Fibroblast of lung (primary cell): ENCODE results near the gene GATC. TPM values are rescaled to one million over a fixed set of nuclear protein-coding genes. Genes with fewer than 3 reads are reported as not detected.

Experiments used
- DNase-seq, 2 donors: peaks; one replicate each; pipeline versions ENCODE4 v3.0.0 to v3.0.0-alpha.2; 2010; ENCODE audit warnings: low read depth in 2 of 2
- H2AFZ ChIP-seq: 2 replicates; pipeline ENCODE4 v1.5.1; 2012; ENCODE audit warnings: low read length, control low read depth, inconsistent platforms
- H3K27ac ChIP-seq: 2 replicates; pipeline ENCODE4 v1.5.1; 2011; ENCODE audit warnings: low read length, control low read depth; ENCODE audit not compliant: insufficient read depth
- H3K27me3 ChIP-seq: 2 replicates; pipeline ENCODE4 v1.5.1; 2011; ENCODE audit warnings: mild to moderate bottlenecking, low read length; ENCODE audit not compliant: control insufficient read depth, insufficient read depth
- H3K36me3 ChIP-seq: 2 replicates; pipeline ENCODE4 v1.5.1; 2011; ENCODE audit warnings: low read length; ENCODE audit not compliant: control insufficient read depth, insufficient read depth
- H3K4me1 ChIP-seq: 2 replicates; pipeline ENCODE4 v1.5.1; 2011; ENCODE audit warnings: low read length; ENCODE audit not compliant: control insufficient read depth, insufficient read depth; ENCODE audit errors: extremely low read depth
- H3K4me2 ChIP-seq: 2 replicates; pipeline ENCODE4 v1.5.1; 2011; ENCODE audit warnings: low read length, control low read depth; ENCODE audit not compliant: insufficient read depth; ENCODE audit errors: extremely low read depth
- H3K4me3 ChIP-seq, 4 experiments: fragments of 200-600 bp in 1 of 4; sonication (generic) in 1 of 4; replicated peaks in 1 of 4; 2 replicates each; pipeline ENCODE4 v1.5.1; 2011 to 2016; ENCODE audit warnings: low read length in 4 of 4, low read depth in 3 of 4, mild to moderate bottlenecking in 3 of 4, control low read depth in 2 of 4, inconsistent platforms in 1 of 4, mixed read lengths in 1 of 4; ENCODE audit not compliant: insufficient read depth in 1 of 4; ENCODE audit errors: control extremely low read depth in 1 of 4
- H3K79me2 ChIP-seq: 2 replicates; pipeline ENCODE4 v1.5.1; 2012; ENCODE audit warnings: mild to moderate bottlenecking, low read length, inconsistent platforms; ENCODE audit not compliant: control insufficient read depth, insufficient read depth
- H3K9ac ChIP-seq: 2 replicates; pipeline ENCODE4 v1.5.1; 2011; ENCODE audit warnings: mild to moderate bottlenecking, low read length, control low read depth; ENCODE audit not compliant: insufficient read depth
- H3K9me3 ChIP-seq: 2 replicates; pipeline ENCODE4 v1.5.1; 2012; ENCODE audit warnings: low read depth, low read length; ENCODE audit not compliant: control insufficient read depth, insufficient read depth
- H4K20me1 ChIP-seq: 2 replicates; pipeline ENCODE4 v1.5.1; 2011; ENCODE audit warnings: low read length; ENCODE audit not compliant: control insufficient read depth, insufficient read depth; ENCODE audit errors: extremely low read depth
- EZH2 ChIP-seq: IDR thresholded peaks from 2 replicates; pipeline ENCODE4 v1.5.1; 2012; ENCODE audit warnings: low read length, control low read depth, mild to moderate bottlenecking; ENCODE audit errors: missing control alignments
- polyA plus RNA-seq, 2 donors: library from polyadenylated mRNA; depleted of rRNA in 1 of 2; stranded (reverse) in 1 of 2; unstranded in 1 of 2; fragments of >200 nt; gene quantifications; 2 replicates each; pipeline ENCODE4 v1.2.1, GENCODE V29; 2011 to 2012; ENCODE audit warnings: missing spikeins in 1 of 2
- total RNA-seq: library from RNA; depleted of rRNA; stranded (reverse); fragments of >200 nt; gene quantifications from 2 replicates; pipeline ENCODE4 v1.2.1, GENCODE V29; 2014
- TF ChIP-seq, protein P1 (sequence below), 2 donors: IDR thresholded peaks in 1 of 2; conservative IDR thresholded peaks in 1 of 2; 1 replicate in 1 of 2; 2 replicates in 1 of 2; pipeline ENCODE4 v1.5.1; 2011 to 2012; ENCODE audit warnings: low read length in 2 of 2, control low read depth in 1 of 2, inconsistent platforms in 1 of 2, low read depth in 1 of 2, mild to moderate bottlenecking in 1 of 2

GATC gene
- total and polyA plus RNA-seq, 2 donors (not counting 1 experiment from before 2014, with no cell fraction given), result 18.4 to 22.3 TPM

DNA sequence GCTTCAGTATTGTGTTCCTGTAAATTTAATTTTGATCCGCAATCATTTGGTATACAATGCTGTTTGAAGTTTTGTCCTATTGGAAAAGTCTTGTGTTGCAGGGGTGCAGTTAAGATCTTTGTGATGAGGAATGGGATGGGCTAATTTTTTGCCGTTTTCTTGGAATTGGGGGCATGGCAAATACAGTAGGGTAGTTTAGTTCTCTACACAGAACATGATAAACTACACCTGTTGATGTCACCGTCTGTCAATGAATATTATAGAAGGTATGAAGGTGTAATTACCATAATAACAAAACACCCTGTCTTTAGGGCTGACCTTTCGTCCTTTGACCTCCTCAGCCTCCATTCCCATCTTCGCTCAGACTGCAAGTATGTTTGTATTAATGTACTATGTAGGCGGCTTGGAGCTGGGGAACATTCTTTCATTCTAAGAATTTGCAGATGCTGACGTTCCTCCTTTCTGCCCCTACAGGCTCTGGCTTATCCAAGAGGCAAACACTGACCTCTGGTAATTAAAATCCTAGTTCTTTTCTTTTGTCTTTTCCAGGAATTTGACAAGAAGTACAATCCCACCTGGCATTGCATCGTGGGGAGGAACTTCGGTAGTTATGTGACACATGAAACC lies 51.4 kb downstream of the GATC start:
- H3K27ac ChIP-seq, result no peak overlapping the region
- H3K4me1 ChIP-seq, result peaks cover 6% of the 10 kb centered on the region
- no peak overlapping the region for H2AFZ ChIP-seq
- H4K20me1 ChIP-seq, result peaks cover 7% of the 10 kb centered on the region
- DNase-seq, result peak; percentile 20 to 45
- H3K4me3 ChIP-seq, result peak overlapping the region; percentile 81 to 98 (median 96)
- peaks cover 33% of the 10 kb centered on the region for H3K79me2 ChIP-seq
- no peaks in the 10 kb centered on the region for H3K9me3 ChIP-seq
- TF ChIP-seq, protein P1, sequence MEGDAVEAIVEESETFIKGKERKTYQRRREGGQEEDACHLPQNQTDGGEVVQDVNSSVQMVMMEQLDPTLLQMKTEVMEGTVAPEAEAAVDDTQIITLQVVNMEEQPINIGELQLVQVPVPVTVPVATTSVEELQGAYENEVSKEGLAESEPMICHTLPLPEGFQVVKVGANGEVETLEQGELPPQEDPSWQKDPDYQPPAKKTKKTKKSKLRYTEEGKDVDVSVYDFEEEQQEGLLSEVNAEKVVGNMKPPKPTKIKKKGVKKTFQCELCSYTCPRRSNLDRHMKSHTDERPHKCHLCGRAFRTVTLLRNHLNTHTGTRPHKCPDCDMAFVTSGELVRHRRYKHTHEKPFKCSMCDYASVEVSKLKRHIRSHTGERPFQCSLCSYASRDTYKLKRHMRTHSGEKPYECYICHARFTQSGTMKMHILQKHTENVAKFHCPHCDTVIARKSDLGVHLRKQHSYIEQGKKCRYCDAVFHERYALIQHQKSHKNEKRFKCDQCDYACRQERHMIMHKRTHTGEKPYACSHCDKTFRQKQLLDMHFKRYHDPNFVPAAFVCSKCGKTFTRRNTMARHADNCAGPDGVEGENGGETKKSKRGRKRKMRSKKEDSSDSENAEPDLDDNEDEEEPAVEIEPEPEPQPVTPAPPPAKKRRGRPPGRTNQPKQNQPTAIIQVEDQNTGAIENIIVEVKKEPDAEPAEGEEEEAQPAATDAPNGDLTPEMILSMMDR (conservative IDR thresholded peaks at IDR 0.05 in 1 of 2, IDR thresholded peaks at IDR 0.05 in 1 of 2; ENCODE audit: low read depth in 1 of 2, low read length in 2 of 2), result peak in 1 of 2 donors; percentile 4
- TF ChIP-seq EZH2, result no peak
- no peaks in the 10 kb centered on the region for H3K27me3 ChIP-seq
- H3K36me3 ChIP-seq, result peaks cover 11% of the 10 kb centered on the region
- H3K9ac ChIP-seq, result peak overlapping the region; percentile 24
- peak overlapping the region; percentile 97 for H3K4me2 ChIP-seq

DNA sequence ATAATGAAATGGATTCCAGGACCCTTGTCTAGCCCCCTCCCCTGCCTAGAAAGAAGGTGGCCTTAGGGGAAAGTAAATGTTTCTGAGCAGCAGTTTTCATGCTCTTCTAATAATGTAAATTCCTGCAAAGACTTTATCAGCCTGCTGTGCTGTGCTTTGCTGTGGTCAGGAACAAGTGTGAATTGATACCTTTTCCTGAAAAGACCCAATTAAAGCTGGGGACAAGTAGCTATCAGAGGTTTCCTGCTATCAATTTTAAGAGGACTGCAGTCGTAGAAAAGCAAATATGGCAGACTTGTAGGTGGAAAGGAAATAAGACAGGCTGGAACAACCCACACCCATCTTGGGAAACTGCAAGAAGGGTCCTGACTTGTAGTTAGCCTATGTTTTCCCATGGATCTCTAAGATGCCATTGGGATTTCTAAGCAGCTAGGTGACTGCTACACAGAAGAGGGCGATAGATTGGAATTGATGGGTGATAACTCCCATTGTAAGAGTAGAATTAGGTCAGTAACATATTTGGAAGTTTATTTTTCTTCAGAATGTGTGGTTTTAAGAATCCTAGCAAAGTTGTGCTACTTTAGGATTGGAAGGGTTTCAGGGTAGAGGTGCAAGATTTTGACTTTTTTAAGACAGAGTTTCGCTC lies 52.7 kb downstream of the GATC start:
- Histone ChIP-seq H3K27me3 (no peaks in the 10 kb centered on the region), H4K20me1 (peaks cover 7% of the 10 kb centered on the region), H3K4me2 (peak overlapping the region; percentile 51), H2AFZ (no peak overlapping the region), H3K4me3 (peak overlapping the region in 1 of 4 experiments; percentile 98), H3K36me3 (peaks cover 13% of the 10 kb centered on the region), H3K9me3 (no peaks in the 10 kb centered on the region), H3K9ac (no peak overlapping the region), H3K79me2 (peaks cover 33% of the 10 kb centered on the region), H3K4me1 (peaks cover 6% of the 10 kb centered on the region), H3K27ac (no peak overlapping the region)
- no peak for DNase-seq
- TF ChIP-seq EZH2, result no peak
- TF ChIP-seq, protein P1 (conservative IDR thresholded peaks at IDR 0.05 in 1 of 2, IDR thresholded peaks at IDR 0.05 in 1 of 2; ENCODE audit: low read depth in 1 of 2, low read length in 2 of 2), result no peak

DNA sequence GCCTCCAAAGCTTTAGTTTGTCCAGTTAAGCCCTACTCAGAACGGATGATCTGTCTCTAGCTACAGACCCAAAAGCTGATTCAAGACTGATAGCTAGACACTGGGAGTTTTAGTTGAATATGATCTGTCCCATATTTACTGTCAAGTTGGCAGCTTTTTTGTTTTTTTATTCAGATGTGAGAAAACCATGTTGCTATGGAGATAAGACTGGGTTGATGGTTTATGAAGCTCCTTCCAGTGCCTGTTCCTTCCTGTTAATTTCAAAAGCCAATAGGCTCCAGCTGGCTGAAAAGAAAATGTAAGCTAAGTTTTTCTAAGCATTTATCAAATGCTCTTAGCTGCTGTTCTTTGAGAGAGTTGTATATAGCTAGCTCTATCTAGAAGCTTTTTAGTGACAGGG lies 54.3 kb downstream of the GATC start:
- Histone ChIP-seq H3K79me2 (peaks cover 30% of the 10 kb centered on the region), H3K27me3 (no peaks in the 10 kb centered on the region), H3K27ac (peak overlapping the region; percentile 2), H3K4me3 (no peak overlapping the region), H3K36me3 (peaks cover 13% of the 10 kb centered on the region), H3K4me1 (peaks cover 6% of the 10 kb centered on the region), H2AFZ (no peak overlapping the region), H3K4me2 (no peak overlapping the region), H3K9ac (no peak overlapping the region), H4K20me1 (peaks cover 7% of the 10 kb centered on the region), H3K9me3 (no peaks in the 10 kb centered on the region)
- TF ChIP-seq, protein P1 (conservative IDR thresholded peaks at IDR 0.05 in 1 of 2, IDR thresholded peaks at IDR 0.05 in 1 of 2; ENCODE audit: low read depth in 1 of 2, low read length in 2 of 2), result no peak
- TF ChIP-seq EZH2, result no peak
- DNase-seq, result peak in 1 of 2 donors; percentile 39
